AG04450 (cell line): ENCODE data around the gene ITGB3. TPM values are rescaled to one million over a fixed set of nuclear protein-coding genes. Genes with fewer than 3 reads are reported as not detected.

Experiments used
- CTCF ChIA-PET: fragments of 300-600, 350-600 bp; formaldehyde crosslinking; extraction: SDS; loops from one replicate; lab custom pipeline; 2022; ENCODE audit warnings: antibody characterized with exemption, inconsistent platforms; lab: Charles Lee
- POLR2A ChIA-PET: fragments of 350-600 bp; formaldehyde crosslinking; extraction: SDS; loops from one replicate; lab custom pipeline; 2021; ENCODE audit warnings: antibody characterized with exemption, inconsistent platforms; lab: Yijun Ruan, JAX
- DNase-seq: peaks from one replicate; pipeline ENCODE4 v3.0.0-alpha.2; 2011; ENCODE audit warnings: low read depth, low spot score
- H3K27ac ChIP-seq: one replicate; pipeline ENCODE4 v1.5.1; 2012; ENCODE audit warnings: low read depth, low read length, control low read depth
- H3K27me3 ChIP-seq: one replicate; pipeline ENCODE4 v1.6.0; 2012; ENCODE audit warnings: low read length; ENCODE audit not compliant: control insufficient read depth, insufficient read depth
- H3K4me3 ChIP-seq: 2 replicates; pipeline ENCODE4 v1.5.1; 2011; ENCODE audit warnings: mild to moderate bottlenecking, low read depth, low read length, control low read depth
- H3K9me3 ChIP-seq: 2 replicates; pipeline ENCODE4 v1.5.1; 2012; ENCODE audit warnings: low read length; ENCODE audit not compliant: control insufficient read depth, insufficient read depth
- CTCF ChIP-seq: IDR thresholded peaks from 2 replicates; pipeline ENCODE4 v1.5.1; 2011; ENCODE audit warnings: low read depth, low read length, control low read depth, inconsistent platforms
- polyA plus RNA-seq: library from polyadenylated mRNA; depleted of rRNA; stranded (reverse); fragments of >200 nt; gene quantifications from 2 replicates; pipeline ENCODE4 v1.2.3, GENCODE V29; 2011

The ITGB3 gene
- polyA plus RNA-seq, 1 experiment: 26.2 TPM

DNA sequence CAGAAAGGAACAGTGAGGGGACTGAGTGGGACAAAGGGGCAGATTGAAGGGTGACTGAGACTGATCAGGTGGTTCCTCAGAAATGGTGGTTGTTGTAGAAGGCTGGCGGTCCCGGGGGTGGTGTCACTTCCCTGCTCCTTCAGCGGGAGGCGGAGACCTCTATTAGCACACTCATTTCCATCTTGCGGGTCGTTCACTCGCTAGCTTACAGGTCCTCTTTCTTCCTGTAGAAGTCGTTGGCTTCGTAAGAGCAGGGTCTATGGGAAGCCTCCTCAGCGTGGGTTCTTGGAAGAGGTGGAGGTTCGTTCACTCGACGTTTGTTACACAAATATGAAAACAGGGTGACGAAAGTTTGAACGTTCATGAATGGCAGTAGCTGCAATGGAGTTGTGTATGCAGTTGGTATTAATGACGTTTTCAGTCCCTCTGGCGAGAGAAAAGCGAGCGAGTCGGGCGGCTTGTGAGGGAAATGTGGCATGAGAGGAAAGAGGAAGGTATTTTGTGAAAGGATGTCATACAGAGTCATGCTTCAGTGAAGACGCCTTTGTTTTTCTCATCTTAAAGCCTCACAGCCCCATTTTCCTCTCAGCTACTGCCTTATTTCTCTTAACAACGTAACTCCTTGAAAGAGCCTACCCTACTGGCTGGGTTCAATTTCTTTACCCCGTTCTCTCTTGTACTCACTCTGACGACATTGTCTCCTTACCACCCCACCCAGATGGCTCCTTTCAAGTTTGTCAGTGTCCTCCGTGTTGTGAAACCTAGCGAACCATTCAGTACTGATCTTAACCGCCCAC, 70.8 kb downstream of the ITGB3 start:
- POLR2A ChIA-PET: interaction anchor here (0.6 to 1.0 kb wide), 2 partner anchors 10 to 117 kb away, joined by 3 read pairs; no protein-coding TSS in a partner anchor
- peak overlapping the region; percentile 21 for H3K27ac ChIP-seq
- no peak for DNase-seq
- H3K9me3 ChIP-seq: peaks cover 11% of the 10 kb centered on the region; the same call in 1 of the 2 replicates
- H3K4me3 ChIP-seq: peak overlapping the region; percentile 72
- CTCF ChIA-PET: interaction anchor here (1.8 kb wide), 1 partner anchor 9 kb away, joined by 5 read pairs; no protein-coding TSS in a partner anchor
- H3K27me3 ChIP-seq: peaks cover 4% of the 10 kb centered on the region
- TF ChIP-seq CTCF: no peak

GRCh38 chr17:47325176-47325575, 71.5 kb downstream of the ITGB3 start:
- CTCF ChIA-PET: interaction anchor here (1.8 kb wide), 1 partner anchor 9 kb away, joined by 5 read pairs; no protein-coding TSS in a partner anchor
- no peak overlapping the region for H3K27ac ChIP-seq
- no peak overlapping the region for H3K4me3 ChIP-seq
- POLR2A ChIA-PET: no interaction called here
- DNase-seq: no peak
- no peak for TF ChIP-seq CTCF
- peaks cover 4% of the 10 kb centered on the region for H3K27me3 ChIP-seq
- H3K9me3 ChIP-seq: peaks cover 11% of the 10 kb centered on the region; the same call in 1 of the 2 replicates

DNA sequence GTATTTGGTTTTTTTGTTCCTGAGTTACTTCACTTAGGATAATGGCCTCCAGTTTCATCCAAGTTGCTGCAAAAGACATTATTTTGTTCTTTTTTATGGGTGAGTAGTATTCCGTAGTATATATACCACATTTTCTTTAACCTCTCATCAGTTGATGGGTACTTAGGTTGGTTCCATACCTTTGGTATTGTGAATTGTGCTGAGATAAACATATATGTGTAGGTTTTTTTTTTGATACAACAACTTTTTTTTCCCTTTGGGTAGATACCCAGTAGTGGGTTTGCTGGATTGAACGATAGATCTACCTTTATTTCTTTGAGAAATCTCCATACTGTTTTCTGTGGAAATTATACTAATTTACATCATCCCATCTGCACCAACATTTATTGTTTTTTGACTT, 76.9 kb downstream of the ITGB3 start:
- no peak overlapping the region for H3K4me3 ChIP-seq
- H3K27me3 ChIP-seq: no peaks in the 10 kb centered on the region
- no peaks in the 10 kb centered on the region for H3K9me3 ChIP-seq
- no peak for TF ChIP-seq CTCF
- DNase-seq: no peak
- ChIA-PET CTCF (interaction anchor here (0.8 to 2.3 kb wide), 2 partner anchors 15 to 101 kb away, joined by 3 to 9 read pairs; no protein-coding TSS in a partner anchor), POLR2A (no interaction called here)
- H3K27ac ChIP-seq: no peak overlapping the region

- no peak overlapping the region for H3K27ac ChIP-seq
Observed at GRCh38 chr17:47332287-47332686, 78.7 kb downstream of the ITGB3 start.

More at GRCh38 chr17:47332287-47332686, 78.7 kb downstream of the ITGB3 start:
- no peaks in the 10 kb centered on the region for H3K9me3 ChIP-seq
- no peaks in the 10 kb centered on the region for H3K27me3 ChIP-seq
- CTCF ChIA-PET: no interaction called here
- DNase-seq: no peak
- POLR2A ChIA-PET: no interaction called here
- H3K4me3 ChIP-seq: no peak overlapping the region
- no peak for TF ChIP-seq CTCF
